ENCODE measurements around the gene DNAJC5.

The DNAJC5 gene

GRCh38 chr20:63885264-63886053, 9.5 kb upstream of the DNAJC5 start:
- no peak for DNase-seq

- no peak for DNase-seq
Measured at GRCh38 chr20:63886054-63886419, 8.9 kb upstream of the DNAJC5 start.

GRCh38 chr20:63886921-63887320, 8.0 kb upstream of the DNAJC5 start:
- DNase-seq: no peak

- DNase-seq: no peak
Measured at GRCh38 chr20:63889241-63890200, 5.4 kb upstream of the DNAJC5 start.

GRCh38 chr20:63890201-63890576, 4.7 kb upstream of the DNAJC5 start:
- DNase-seq: no peak

GRCh38 chr20:63890616-63891015, 4.3 kb upstream of the DNAJC5 start:
- no peak for DNase-seq

GRCh38 chr20:63891061-63892002, 3.6 kb upstream of the DNAJC5 start:
- no peak for DNase-seq

- no peak for DNase-seq
Measured at GRCh38 chr20:63892402-63892801, 2.5 kb upstream of the DNAJC5 start.

- no peak for DNase-seq
Measured at GRCh38 chr20:63893999-63894357, 948 bp upstream of the DNAJC5 start.

- no peak for DNase-seq
Measured at GRCh38 chr20:63895202-63895951, 451 bp downstream of the DNAJC5 start.

- DNase-seq: no peak
Measured at GRCh38 chr20:63895952-63896263, 982 bp downstream of the DNAJC5 start.

- DNase-seq: peak; percentile 76
Measured at GRCh38 chr20:63896264-63897105, 1.6 kb downstream of the DNAJC5 start.

GRCh38 chr20:63897978-63898561, 3.1 kb downstream of the DNAJC5 start:
- DNase-seq: no peak

GRCh38 chr20:63898882-63899558, 4.1 kb downstream of the DNAJC5 start:
- no peak for DNase-seq

GRCh38 chr20:63900413-63900812, 5.5 kb downstream of the DNAJC5 start:
- DNase-seq: no peak

GRCh38 chr20:63903796-63904561, 9.1 kb downstream of the DNAJC5 start:
- no peak for DNase-seq

GRCh38 chr20:63908008-63908682, 13.2 kb downstream of the DNAJC5 start:
- no peak for DNase-seq

GRCh38 chr20:63911176-63911575, 16.2 kb downstream of the DNAJC5 start:
- DNase-seq: no peak

GRCh38 chr20:63913768-63914167, 18.8 kb downstream of the DNAJC5 start:
- no peak for DNase-seq

All from activated effector memory CD4-positive, alpha-beta T cell treated with anti-CD3 and anti-CD28 coated beads, Interleukin-2, amount 50 U/mL, for 16 hours (primary cell).